Suprapubic skin (tissue), 4 donors: ENCODE data around the gene STXBP5L. TPM values are rescaled to one million over a fixed set of nuclear protein-coding genes. Genes with fewer than 3 reads are reported as not detected.

Experiments
- DNase-seq, 2 donors: peaks; one replicate each; pipeline ENCODE4 v3.0.0-alpha.2; 2019; ENCODE audit warnings: low spot score in 2 of 2
- H3K27ac ChIP-seq: fragments of 200-600 bp; sonication (generic); one replicate; pipeline ENCODE4 v1.5.1; 2019
- H3K27me3 ChIP-seq: fragments of 200-600 bp; sonication (generic); one replicate; pipeline ENCODE4 v1.5.1; 2019
- H3K36me3 ChIP-seq: fragments of 200-600 bp; sonication (generic); one replicate; pipeline ENCODE4 v1.5.1; 2019
- H3K4me1 ChIP-seq: fragments of 200-600 bp; sonication (generic); one replicate; pipeline ENCODE4 v1.5.1; 2019
- H3K4me3 ChIP-seq: fragments of 200-600 bp; sonication (generic); one replicate; pipeline ENCODE4 v1.5.1; 2019; ENCODE audit warnings: mild to moderate bottlenecking
- H3K9me3 ChIP-seq: fragments of 200-600 bp; sonication (generic); one replicate; pipeline ENCODE4 v1.5.1; 2019
- EP300 ChIP-seq: sonication (generic); formaldehyde crosslinking; IDR thresholded peaks from one replicate; pipeline ENCODE4 v1.6.1; 2017; ENCODE audit warnings: antibody characterized with exemption
- POLR2A ChIP-seq, 2 donors: fragments of 450-650 bp; IDR thresholded peaks; one replicate each; pipeline ENCODE4 v1.6.1; 2017; ENCODE audit warnings: antibody characterized with exemption in 2 of 2, mild to moderate bottlenecking in 2 of 2, moderate library complexity in 2 of 2
- POLR2AphosphoS5 ChIP-seq, 3 donors: sonication (generic); formaldehyde crosslinking; IDR thresholded peaks; one replicate each; pipeline ENCODE4 v1.6.1; 2017; ENCODE audit warnings: antibody characterized with exemption in 3 of 3
- WGBS: methylation state at CpG from one replicate; pipeline ENCODE4 v1.1.5; 2018; 5-methylcytosine and 5-hydroxymethylcytosine counted together
- total RNA-seq, 4 donors: library from RNA; depleted of rRNA; stranded (reverse); fragments of >200 nt; gene quantifications; one replicate each; pipeline ENCODE4 v1.1.0, GENCODE V29; 2016
- TF ChIP-seq, protein P1 (sequence below), 2 donors: fragments of 200-600 bp in 1 of 2; fragments of 450-650 bp in 1 of 2; sonication (generic) in 1 of 2; IDR thresholded peaks; one replicate each; pipeline ENCODE4 v1.5.1; 2016 to 2019; ENCODE audit warnings: antibody characterized with exemption in 2 of 2, mild to moderate bottlenecking in 1 of 2, moderate library complexity in 1 of 2

The STXBP5L gene
- total RNA-seq, 4 donors from 2014 or later = 0.08 to 0.32 (median 0.15) TPM; not detected in 1

DNA sequence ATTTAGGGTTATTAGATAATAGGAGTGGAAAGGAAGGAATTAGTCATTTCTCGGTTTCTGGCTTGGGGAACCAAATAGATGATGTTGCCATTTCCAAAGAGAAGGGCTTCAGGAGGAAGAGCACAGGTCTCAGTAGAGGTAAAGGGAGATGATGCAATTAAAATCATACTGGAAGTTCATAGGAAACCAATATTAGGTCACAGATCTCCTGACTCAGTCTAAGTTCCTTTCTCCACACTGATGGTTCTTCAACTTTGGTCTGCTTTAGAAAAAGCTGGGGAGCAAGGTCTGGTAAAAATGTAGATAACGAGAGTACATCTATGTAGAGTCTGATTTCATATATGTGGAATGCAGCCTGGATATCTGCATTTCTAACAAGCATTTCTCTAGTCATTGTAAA, 506.9 kb downstream of the STXBP5L start:
- no peak overlapping the region for H3K4me3 ChIP-seq
- H3K27ac ChIP-seq = no peak overlapping the region
- TF ChIP-seq POLR2A (IDR thresholded peaks at IDR 0.05) (no peak), POLR2AphosphoS5 (IDR thresholded peaks at IDR 0.05) (no peak), EP300 (no peak)
- 64% methylated on average over 2 of the region's 2 CpGs for whole genome bisulfite sequencing
- H3K9me3 ChIP-seq = no peaks in the 10 kb centered on the region
- no peaks in the 10 kb centered on the region for H3K27me3 ChIP-seq
- H3K36me3 ChIP-seq = no peaks in the 10 kb centered on the region
- H3K4me1 ChIP-seq = no peaks in the 10 kb centered on the region
- DNase-seq = no peak

DNA sequence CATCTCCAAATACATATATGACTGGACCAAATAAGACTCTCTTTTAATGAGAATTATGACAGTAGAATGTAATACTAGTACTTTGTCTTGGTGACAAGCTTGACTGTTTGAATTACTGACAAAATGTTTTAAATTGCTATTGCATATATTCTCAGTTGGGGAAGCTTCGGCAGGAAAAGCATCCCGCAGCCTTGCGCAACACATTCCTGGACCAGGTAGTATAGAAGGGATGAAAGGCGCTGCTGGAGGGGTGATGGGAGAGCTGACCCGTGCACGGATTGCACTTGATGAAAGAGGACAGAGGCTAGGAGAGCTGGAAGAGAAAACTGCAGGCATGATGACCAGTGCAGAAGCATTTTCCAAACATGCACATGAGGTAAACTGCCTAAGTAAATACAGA, 510.2 kb downstream of the STXBP5L start:
- no peaks in the 10 kb centered on the region for H3K36me3 ChIP-seq
- H3K9me3 ChIP-seq = no peaks in the 10 kb centered on the region
- TF ChIP-seq POLR2A (IDR thresholded peaks at IDR 0.05) (no peak), EP300 (no peak)
- TF ChIP-seq, protein P1, sequence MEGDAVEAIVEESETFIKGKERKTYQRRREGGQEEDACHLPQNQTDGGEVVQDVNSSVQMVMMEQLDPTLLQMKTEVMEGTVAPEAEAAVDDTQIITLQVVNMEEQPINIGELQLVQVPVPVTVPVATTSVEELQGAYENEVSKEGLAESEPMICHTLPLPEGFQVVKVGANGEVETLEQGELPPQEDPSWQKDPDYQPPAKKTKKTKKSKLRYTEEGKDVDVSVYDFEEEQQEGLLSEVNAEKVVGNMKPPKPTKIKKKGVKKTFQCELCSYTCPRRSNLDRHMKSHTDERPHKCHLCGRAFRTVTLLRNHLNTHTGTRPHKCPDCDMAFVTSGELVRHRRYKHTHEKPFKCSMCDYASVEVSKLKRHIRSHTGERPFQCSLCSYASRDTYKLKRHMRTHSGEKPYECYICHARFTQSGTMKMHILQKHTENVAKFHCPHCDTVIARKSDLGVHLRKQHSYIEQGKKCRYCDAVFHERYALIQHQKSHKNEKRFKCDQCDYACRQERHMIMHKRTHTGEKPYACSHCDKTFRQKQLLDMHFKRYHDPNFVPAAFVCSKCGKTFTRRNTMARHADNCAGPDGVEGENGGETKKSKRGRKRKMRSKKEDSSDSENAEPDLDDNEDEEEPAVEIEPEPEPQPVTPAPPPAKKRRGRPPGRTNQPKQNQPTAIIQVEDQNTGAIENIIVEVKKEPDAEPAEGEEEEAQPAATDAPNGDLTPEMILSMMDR (IDR thresholded peaks at IDR 0.05) = no peak
- no peaks in the 10 kb centered on the region for H3K4me1 ChIP-seq
- 87% methylated on average over 6 of the region's 6 CpGs for WGBS
- H3K4me3 ChIP-seq = no peak overlapping the region
- no peaks in the 10 kb centered on the region for H3K27me3 ChIP-seq
- DNase-seq = no peak
- H3K27ac ChIP-seq = no peak overlapping the region

DNA sequence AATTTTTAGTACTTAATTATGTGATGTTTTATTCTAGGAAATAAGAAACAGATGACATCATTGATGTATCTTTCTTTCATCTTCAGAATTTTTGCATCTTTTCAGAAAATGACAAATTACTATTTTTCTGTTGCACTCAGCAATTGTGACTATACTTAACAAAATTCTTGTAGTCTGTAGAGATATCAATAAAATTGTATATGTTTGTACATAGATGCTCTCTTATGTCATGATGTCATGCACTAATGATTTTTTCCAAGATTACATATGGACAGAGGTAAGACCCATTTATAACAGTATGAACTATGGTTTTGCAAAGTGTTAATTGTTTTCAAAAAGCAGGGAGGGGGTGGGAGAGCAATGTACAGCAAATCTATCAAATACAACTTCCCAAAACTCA, 516.5 kb downstream of the STXBP5L start:
- H3K4me1 ChIP-seq = no peaks in the 10 kb centered on the region
- TF ChIP-seq, protein P1 (IDR thresholded peaks at IDR 0.05) = no peak
- TF ChIP-seq EP300 (no peak), POLR2A (IDR thresholded peaks at IDR 0.05) (no peak), POLR2AphosphoS5 (IDR thresholded peaks at IDR 0.05) (no peak)
- H3K9me3 ChIP-seq = no peaks in the 10 kb centered on the region
- H3K27ac ChIP-seq = no peak overlapping the region
- no peak overlapping the region for H3K4me3 ChIP-seq
- no peak for DNase-seq
- no peaks in the 10 kb centered on the region for H3K36me3 ChIP-seq
- no peaks in the 10 kb centered on the region for H3K27me3 ChIP-seq

DNA sequence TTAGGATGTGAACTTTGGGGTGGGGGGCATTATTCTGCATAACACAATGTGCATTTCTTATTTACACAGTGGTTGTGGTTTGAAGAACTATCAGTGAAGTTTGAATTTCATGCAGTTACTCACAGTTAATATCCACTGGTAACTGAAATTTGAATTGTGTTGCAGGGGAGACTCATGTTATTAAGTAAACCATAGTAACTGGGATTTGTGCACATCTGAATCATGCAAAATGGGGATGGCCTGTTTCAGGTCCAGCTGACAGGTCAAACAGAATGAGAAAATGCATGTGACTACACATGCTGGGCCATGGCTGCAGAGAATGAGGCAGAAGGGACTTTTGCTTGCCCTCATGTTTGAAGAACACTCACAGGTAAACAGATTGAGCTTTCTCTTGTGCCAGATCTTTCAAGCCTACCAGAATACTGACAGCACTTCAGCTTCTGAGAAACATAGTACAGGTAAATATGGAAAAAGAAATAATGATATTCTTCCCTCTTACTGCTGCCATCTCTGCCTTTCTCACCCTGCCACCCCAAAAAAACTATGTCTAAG, 522.7 kb downstream of the STXBP5L start:
- no peak for DNase-seq
- Histone ChIP-seq H3K36me3 (no peaks in the 10 kb centered on the region), H3K9me3 (no peaks in the 10 kb centered on the region), H3K27me3 (no peaks in the 10 kb centered on the region), H3K4me3 (no peak overlapping the region), H3K27ac (no peak overlapping the region), H3K4me1 (no peaks in the 10 kb centered on the region)
- TF ChIP-seq EP300 = no peak
- TF ChIP-seq, protein P1 (IDR thresholded peaks at IDR 0.05) = no peak
- no peak for TF ChIP-seq POLR2AphosphoS5 (IDR thresholded peaks at IDR 0.05)
- no peak for TF ChIP-seq POLR2A (IDR thresholded peaks at IDR 0.05)

DNA sequence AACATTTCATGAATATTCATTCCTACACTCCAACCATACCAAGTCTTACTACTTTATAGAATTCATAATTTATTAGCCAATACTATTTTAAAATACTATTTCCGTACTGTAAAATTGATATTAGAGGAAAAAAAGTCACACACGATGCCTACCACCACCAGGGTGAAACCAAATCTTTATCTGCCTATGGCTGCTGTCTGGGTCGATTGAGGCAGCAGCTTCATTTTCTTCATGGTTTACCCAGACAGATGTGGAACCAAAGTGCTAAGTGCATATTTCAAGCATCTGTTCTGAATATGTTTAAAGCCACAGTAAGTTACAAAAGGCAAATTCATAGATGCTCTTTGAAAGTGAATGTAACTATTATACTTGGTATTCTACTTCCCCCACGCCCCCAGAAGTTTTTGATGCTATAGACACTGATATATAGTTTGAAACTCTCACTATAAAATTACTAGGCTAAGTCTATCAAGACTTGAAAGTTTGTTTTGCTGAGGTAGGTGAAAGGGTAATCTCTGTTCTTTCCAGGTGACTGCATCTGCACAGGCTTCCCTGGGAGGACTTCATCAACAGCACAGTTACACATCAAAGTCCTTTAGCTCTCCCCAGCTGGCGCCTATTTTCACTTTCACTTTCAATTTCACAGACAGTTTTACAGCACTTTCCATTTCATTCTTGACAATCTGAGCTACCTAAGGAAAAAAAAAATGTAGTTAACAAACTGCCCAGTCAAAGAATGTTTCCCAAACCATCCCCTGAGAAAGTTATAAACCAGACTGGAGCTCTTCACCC, 523.9 kb downstream of the STXBP5L start:
- Histone ChIP-seq H3K36me3 (no peaks in the 10 kb centered on the region), H3K4me1 (no peaks in the 10 kb centered on the region), H3K27ac (no peak overlapping the region), H3K4me3 (peak overlapping the region; percentile 36), H3K9me3 (no peaks in the 10 kb centered on the region), H3K27me3 (no peaks in the 10 kb centered on the region)
- DNase-seq = no peak
- WGBS = 48% methylated on average over 5 of the region's 5 CpGs
- TF ChIP-seq POLR2A (IDR thresholded peaks at IDR 0.05) (no peak), EP300 (no peak), POLR2AphosphoS5 (IDR thresholded peaks at IDR 0.05) (no peak)
- TF ChIP-seq, protein P1 (IDR thresholded peaks at IDR 0.05) = no peak
